A673 (cell line): ENCODE data around the gene B3GALNT2.

Experiments used
- CTCF ChIP-seq: fragments of 300-800, 200-600 bp; sonication (generic); conservative IDR thresholded peaks from 2 replicates; pipeline ENCODE4 v1.5.1; 2017; ENCODE audit warnings: low read depth, mild to moderate bottlenecking, antibody characterized with exemption, low read length, moderate library complexity, mixed read lengths
- EZH2 ChIP-seq: fragments of 200-600 bp; sonication (generic); IDR thresholded peaks from 2 replicates; pipeline ENCODE4 v1.6.1; 2017; ENCODE audit warnings: borderline replicate concordance, low read depth, mild to moderate bottlenecking, mixed read lengths, antibody characterized with exemption, low read length; ENCODE audit not compliant: poor library complexity, severe bottlenecking

GRCh38 chr1:235504122-235504493, at the start of gene B3GALNT2:
- TF ChIP-seq CTCF (no peak), EZH2 (no peak)
